SU-DHL-6 (cell line): ENCODE data around the gene USP6NL.

Experiments used
- CTCF ChIP-seq: fragments of 200-600 bp; sonication (generic); IDR thresholded peaks from one replicate; pipeline ENCODE4 v1.5.1; 2017; ENCODE audit warnings: antibody characterized with exemption, mild to moderate bottlenecking, low read length, moderate library complexity; ENCODE audit not compliant: insufficient read depth, poor library complexity, severe bottlenecking
- EZH2phosphoT487 ChIP-seq: fragments of 200-600 bp; sonication (generic), shearing (Covaris generic); conservative IDR thresholded peaks from 2 replicates; pipeline ENCODE4 v1.6.1; 2018; ENCODE audit warnings: mild to moderate bottlenecking, antibody characterized with exemption, low read length, moderate library complexity, mixed read lengths

DNA sequence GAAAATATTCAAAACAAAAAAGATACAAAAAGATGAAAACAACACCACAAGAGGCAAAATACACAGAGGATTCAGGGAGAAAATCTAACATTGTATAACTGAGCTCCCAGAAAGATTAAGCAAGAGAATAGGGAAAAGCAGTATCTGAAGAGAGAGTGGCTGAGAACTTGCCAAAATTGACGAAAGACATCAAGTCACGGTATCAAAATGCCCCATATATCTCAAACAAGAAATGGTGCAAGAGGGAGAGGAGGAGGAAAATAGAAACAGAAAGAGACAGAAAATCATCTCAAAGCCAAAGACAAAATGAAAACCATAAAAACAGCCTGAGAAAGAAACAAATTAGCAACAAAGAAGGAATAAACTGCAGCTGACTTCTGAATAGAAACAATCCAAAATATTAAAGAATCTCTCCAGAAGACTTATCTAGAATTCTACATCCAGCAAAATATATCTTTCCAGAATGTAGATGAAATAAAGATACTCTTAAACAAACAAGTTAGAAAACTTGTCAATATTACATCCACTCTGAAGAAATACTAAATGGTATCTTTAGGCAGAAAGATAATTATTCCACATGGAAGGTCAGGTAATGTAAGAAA lies 5.5 kb downstream of the USP6NL start:
- TF ChIP-seq CTCF, result no peak
- no peak for TF ChIP-seq EZH2phosphoT487
